Measurements from ENCODE around the gene MRPS12.

MRPS12 gene

DNA sequence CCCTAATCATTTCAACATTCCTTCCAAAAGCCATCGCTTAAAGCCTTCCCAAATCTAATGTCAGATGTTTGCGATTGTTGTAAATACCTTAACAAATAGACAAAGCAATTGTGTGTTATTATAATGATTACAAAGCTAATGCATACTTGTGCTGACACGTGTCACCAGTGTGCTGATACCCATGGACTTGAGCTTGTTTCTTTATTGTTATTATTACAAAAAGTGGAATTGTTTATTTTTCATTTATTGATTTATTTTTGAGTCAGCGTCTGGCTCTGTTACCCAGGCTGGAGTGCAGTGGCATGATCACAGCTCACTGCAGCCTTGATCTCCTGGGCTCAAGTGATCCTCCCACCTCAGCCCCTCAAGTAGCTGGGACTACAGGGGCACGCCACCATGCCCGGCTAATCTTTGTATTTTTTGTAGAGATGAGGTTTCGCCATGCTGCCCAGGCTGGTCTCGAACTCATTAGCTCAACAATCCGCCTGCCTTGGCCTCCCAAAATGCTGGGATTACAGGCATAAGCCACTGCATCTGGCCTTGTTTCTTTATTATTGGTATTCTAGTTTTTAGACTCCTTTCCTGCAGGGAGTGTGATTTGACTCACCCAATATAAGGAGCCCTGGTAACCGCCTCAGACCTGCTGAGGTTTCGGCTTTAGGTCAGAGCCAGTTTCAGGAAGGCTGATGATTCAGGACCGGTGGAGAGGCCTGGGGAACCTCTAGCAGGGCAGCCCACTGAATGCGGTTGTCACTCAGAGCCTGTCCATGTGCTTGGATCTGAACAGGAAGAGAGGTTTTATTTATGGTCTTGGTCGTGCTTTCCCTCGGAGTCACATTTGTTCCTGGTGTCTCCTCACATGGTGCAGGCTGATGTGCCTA, 46.9 kb downstream of the MRPS12 start:
- DNase-seq = no peak

DNA sequence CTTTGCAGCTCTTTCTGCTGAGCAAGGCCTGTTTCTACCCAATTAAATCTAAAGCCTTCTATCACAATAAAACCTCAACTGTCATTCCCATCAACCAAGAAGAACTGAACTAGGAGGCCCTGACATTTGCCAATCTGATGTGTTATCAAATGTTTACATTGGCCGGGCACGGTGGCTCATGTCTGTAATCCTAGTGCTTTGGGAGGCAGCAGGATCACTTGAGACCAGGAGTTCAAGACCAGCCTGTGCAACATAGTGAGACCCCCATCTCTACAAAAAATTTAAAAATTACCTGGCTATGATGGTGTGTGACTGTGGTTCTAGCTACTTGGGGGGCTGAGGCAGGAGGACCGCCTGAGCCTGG, 47.6 kb downstream of the MRPS12 start:
- no peak for DNase-seq

DNA sequence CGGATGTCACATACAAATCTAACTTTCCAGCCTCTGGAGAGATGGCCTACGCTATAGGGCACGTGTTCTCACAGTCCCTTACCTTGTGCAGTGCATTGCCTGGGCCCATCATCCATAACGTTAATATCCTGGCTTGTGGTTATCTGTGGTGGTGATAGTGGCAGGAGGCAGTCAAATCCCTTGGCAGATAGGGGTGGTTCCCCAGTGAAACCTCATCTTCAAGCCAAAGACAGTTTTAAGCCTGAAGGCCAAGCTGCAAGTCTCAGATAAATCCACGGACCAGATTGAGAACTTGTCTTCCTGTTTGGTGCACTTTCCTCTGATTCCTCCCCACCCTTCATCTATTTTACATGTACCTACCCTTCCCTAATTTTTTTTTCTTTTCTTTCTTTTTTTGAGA, 49.1 kb downstream of the MRPS12 start:
- no peak for DNase-seq

DNA sequence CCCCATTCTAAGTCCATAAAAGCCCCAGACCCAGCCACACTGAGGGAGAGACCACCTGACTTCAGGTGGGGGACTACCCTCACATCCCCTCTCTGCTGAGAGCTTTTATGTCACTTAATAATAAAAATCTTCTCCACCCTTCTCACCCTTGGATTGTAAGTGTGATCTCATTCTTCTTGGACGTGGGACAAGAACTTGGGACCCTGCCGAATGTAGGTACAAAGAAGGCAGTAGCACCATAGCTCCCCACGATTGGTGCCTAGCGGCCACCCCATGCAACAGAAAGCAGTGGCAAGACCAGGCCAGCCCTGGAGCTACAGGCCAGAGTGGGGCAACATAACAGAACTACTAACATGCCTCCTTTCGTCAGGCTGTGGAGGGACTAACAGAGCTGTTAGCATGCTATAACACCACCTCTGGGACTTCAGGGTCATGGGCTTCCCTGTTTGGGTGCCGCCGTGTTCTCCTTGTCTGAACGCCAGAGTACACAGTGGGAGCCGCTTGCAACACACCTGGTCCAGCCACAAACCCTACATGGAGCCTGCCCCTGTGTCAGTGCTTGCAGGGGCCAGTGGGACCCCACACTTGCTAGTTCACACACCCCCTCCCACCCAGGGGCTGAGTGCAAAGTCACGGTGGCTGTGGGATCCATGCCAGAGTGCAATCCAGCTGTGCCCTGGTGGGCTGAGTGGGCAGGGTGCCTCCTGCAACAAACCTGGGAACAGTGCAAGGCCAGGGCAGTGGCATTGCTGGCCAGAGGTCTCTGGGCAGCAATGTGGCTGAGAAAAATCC, 50.0 kb downstream of the MRPS12 start:
- no peak for DNase-seq
